NCI-H1417 treated with DMSO at 0.1 percent for 48 hours (cell line): ENCODE results near the gene P3H1.
"Not testable (repeated sequence)": the region's sequence is repeated elsewhere in the genome, so short reads cannot be mapped to it uniquely, and the experiment has no call there.

Source experiments
- DNase-seq: peaks from one replicate; lab custom pipeline; 2025; lab: John Stamatoyannopoulos, UW

P3H1 gene

GRCh38 chr1:42730002-42730401, 36.8 kb downstream of the P3H1 start:
- DNase-seq = no peak

GRCh38 chr1:42725820-42726219, 41.0 kb downstream of the P3H1 start:
- DNase-seq = not testable (repeated sequence)

- no peak for DNase-seq
Measured at GRCh38 chr1:42723511-42723910, 43.3 kb downstream of the P3H1 start.

DNA sequence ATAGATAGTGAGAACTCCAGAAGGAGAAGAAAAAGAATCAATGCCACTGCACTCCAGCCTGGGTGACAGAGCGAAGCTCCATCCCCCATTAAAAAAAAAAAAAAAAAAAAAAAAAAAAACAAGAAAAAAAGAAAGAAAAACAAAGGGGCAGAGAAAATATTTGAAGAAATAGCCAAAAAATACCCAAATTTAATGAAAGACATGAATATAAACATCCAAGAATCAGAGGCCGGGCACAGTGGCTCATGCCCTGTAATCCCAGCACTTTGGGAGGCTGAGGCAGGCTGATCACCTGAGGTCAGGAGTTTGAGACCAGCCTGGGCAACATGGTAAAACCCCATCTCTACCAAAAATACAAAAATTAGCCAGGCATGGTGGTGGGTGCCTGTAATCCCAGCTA, 44.4 kb downstream of the P3H1 start:
- not testable (repeated sequence) for DNase-seq

- DNase-seq = no peak
Measured at GRCh38 chr1:42721926-42722325, 44.9 kb downstream of the P3H1 start.

GRCh38 chr1:42720868-42721267, 46.0 kb downstream of the P3H1 start:
- DNase-seq = no peak

DNA sequence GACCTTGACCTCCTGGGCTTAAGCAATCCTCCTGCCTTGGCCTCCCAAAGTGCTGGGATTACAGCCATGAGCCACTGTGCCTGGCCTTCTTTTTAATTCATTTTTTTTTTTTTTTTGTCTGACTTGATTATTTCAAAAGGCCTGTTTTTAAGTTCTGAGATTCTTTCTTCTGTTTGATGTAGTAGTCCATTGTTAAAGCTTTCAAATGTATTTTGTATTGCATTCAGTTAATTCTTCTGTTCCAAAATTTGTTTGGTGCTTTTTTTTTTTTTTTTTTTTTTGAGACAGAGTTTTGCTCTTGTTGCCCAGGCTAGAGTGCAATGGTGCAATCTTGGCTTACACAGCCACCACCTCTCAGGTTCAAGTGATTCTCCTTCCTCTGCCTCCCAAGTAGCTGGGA, 52.4 kb downstream of the P3H1 start:
- DNase-seq = not testable (repeated sequence)

GRCh38 chr1:42713293-42713692, 53.5 kb downstream of the P3H1 start:
- DNase-seq = no peak

- DNase-seq = not testable (repeated sequence)
Measured at GRCh38 chr1:42712808-42713207, 54.0 kb downstream of the P3H1 start.

- DNase-seq = no peak
Measured at GRCh38 chr1:42703888-42704464, 62.9 kb downstream of the P3H1 start.

DNA sequence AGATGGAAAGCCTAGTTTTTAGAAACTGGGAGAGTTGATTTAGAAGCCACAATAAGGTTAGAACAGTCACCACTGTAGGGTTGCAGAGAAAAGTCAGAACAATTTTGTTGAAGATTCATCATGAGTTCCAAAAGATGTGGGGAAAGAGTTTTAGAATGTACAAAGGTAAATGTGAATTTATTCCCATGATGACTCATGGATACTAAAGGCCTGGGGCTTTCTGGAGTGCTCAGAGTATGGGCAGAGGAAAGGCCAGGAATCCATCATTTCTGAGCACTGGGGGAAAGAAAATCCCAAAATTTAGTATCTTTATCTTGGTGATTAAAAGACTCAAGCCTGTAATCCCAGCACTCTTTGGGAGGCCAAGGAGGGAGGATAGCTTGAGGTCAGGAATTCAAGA, 66.8 kb downstream of the P3H1 start:
- DNase-seq = no peak

DNA sequence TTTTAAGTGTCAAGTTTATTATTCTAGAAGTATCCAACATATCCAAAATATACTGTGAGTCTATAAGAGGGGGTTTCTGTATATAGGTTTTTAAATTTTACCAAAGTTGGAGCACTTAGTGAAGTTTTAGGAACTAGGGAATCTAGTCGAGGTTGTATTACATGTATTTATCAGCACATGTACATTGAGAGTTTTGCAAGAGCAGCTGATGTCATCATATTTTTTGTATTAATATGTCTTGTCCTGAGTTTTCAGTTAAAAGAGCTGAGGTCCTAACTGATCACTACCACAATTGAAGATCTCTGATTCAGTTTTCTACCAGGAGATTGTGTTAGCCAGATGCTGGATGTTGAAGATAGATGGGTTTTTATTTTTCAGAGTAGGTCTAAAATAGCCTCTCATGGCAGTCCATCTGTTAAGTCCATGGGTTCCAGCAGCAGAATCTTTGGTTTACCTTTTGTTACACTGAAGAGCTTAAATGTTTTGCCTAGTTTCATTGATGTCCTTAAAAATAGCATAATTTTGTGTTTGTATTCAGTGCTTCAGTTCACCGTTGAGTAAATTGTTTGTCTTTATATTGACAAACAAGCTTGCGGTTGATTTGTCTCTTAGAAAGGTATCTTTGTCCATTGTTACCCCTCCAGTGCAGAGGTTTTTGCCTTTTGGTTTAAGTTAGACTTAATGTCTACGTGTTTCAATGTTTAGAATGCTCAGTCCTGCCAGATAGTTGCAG, 68.6 kb downstream of the P3H1 start:
- no peak for DNase-seq
